ENCODE measurements around the gene RASL10B. TPM values are rescaled to one million over a fixed set of nuclear protein-coding genes. Genes with fewer than 3 reads are reported as not detected.

The RASL10B gene
- total RNA-seq, 1 experiment from 2014 or later: 4.3 TPM

DNA sequence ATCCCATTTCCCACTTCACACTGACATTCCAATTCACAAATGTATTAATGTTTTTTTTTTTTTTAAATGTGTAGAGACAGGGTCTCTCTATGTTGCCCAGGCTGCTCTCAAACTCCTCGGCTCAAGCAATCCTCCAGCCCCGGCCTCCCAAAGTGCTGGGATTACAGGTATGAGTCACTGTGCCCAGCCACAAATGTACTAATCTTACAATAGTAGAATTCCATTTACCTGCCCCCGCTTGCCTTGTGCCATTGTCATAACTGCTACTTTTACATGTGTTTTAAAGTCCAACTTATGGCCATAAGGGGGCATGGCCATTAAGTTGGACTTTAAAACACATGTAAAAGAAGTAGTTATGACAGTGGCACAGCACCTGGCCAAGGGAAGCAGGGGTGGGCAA lies 59.4 kb downstream of the RASL10B start:
- no TSS peak for BruUV-seq (replicated peaks)
- H3K4me1 ChIP-seq (ENCODE audit: control insufficient read depth, insufficient read depth, low read length): peaks cover 29% of the 10 kb centered on the region

GRCh38 chr17:35791681-35792350 lies 60.4 kb downstream of the RASL10B start:
- in situ Hi-C loops (cut with HindIII; ENCODE audit: low pct_unique_long_range_greater_than_20kb, low sequenced_read_pairs) (no loop called here), intact Hi-C loops (cut with micrococcal nuclease; ENCODE audit: unreplicated experiment) (no loop called here)
- H3K36me3 ChIP-seq (ENCODE audit: control insufficient read depth, insufficient read depth, low read length): no peaks in the 10 kb centered on the region
- no peak for ATAC-seq
- H3K27me3 ChIP-seq (ENCODE audit: control insufficient read depth, insufficient read depth, low read length): peaks cover 9% of the 10 kb centered on the region
- no peak overlapping the region for H3K4me3 ChIP-seq (ENCODE audit: low read depth in 2 of 2, low read length in 2 of 2)
- ChIA-PET CTCF (interaction anchor here (1.7 kb wide), 1 partner anchor 28 kb away, joined by 5 read pairs; no protein-coding TSS in a partner anchor), POLR2A (no interaction called here)
- DNase-seq (ENCODE audit: low read depth, low spot score): no peak
- TF ChIP-seq, protein P1, sequence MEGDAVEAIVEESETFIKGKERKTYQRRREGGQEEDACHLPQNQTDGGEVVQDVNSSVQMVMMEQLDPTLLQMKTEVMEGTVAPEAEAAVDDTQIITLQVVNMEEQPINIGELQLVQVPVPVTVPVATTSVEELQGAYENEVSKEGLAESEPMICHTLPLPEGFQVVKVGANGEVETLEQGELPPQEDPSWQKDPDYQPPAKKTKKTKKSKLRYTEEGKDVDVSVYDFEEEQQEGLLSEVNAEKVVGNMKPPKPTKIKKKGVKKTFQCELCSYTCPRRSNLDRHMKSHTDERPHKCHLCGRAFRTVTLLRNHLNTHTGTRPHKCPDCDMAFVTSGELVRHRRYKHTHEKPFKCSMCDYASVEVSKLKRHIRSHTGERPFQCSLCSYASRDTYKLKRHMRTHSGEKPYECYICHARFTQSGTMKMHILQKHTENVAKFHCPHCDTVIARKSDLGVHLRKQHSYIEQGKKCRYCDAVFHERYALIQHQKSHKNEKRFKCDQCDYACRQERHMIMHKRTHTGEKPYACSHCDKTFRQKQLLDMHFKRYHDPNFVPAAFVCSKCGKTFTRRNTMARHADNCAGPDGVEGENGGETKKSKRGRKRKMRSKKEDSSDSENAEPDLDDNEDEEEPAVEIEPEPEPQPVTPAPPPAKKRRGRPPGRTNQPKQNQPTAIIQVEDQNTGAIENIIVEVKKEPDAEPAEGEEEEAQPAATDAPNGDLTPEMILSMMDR (IDR thresholded peaks at IDR 0.05): no peak
- no peak for TF ChIP-seq POLR2AphosphoS5 (IDR thresholded peaks at IDR 0.05; ENCODE audit: low read depth, low read length)
- TF ChIP-seq REST (IDR thresholded peaks at IDR 0.05; ENCODE audit: insufficient read depth in 1 of 2, low read depth in 2 of 2, low read length in 1 of 2): no peak
- TF ChIP-seq SIN3A (IDR thresholded peaks at IDR 0.05; ENCODE audit: borderline replicate concordance, insufficient read depth, low read depth, low read length): no peak
- TF ChIP-seq TCF7L2 (IDR thresholded peaks at IDR 0.05; ENCODE audit: low read depth, low read length): no peak
- no peak overlapping the region for H3K27ac ChIP-seq (ENCODE audit: low read length)
- no TSS peak for BruUV-seq (replicated peaks)
- no peaks in the 10 kb centered on the region for H3K9me3 ChIP-seq (ENCODE audit: control insufficient read depth, insufficient read depth, low read depth, low read length)
- peaks cover 26% of the 10 kb centered on the region for H3K4me1 ChIP-seq (ENCODE audit: control insufficient read depth, insufficient read depth, low read length)

More for the DNA sequence above, 59.4 kb downstream of the RASL10B start:
- ATAC-seq (no peak), DNase-seq (ENCODE audit: low read depth, low spot score) (no peak)
- H3K27ac ChIP-seq (ENCODE audit: low read length): no peak overlapping the region
- no peak overlapping the region for H3K4me3 ChIP-seq (ENCODE audit: low read depth in 2 of 2, low read length in 2 of 2)
- peaks cover 2% of the 10 kb centered on the region; the same call in 1 of the 2 replicates for H3K27me3 ChIP-seq (ENCODE audit: control insufficient read depth, insufficient read depth, low read length)
- intact Hi-C loops (cut with micrococcal nuclease; ENCODE audit: unreplicated experiment) (no loop called here), in situ Hi-C loops (cut with HindIII; ENCODE audit: low pct_unique_long_range_greater_than_20kb, low sequenced_read_pairs) (no loop called here)
- no peak for TF ChIP-seq REST (IDR thresholded peaks at IDR 0.05; ENCODE audit: insufficient read depth in 1 of 2, low read depth in 2 of 2, low read length in 1 of 2)
- TF ChIP-seq TCF7L2 (IDR thresholded peaks at IDR 0.05; ENCODE audit: low read depth, low read length): no peak
- TF ChIP-seq POLR2AphosphoS5 (IDR thresholded peaks at IDR 0.05; ENCODE audit: low read depth, low read length): no peak
- TF ChIP-seq, protein P1 (IDR thresholded peaks at IDR 0.05): no peak
- ChIA-PET CTCF (no interaction called here), POLR2A (no interaction called here)
- H3K36me3 ChIP-seq (ENCODE audit: control insufficient read depth, insufficient read depth, low read length): no peaks in the 10 kb centered on the region
- no peaks in the 10 kb centered on the region for H3K9me3 ChIP-seq (ENCODE audit: control insufficient read depth, insufficient read depth, low read depth, low read length)

Measured in Panc1 (cell line).